HEK293 (cell line): ENCODE results near the gene CCDC27.

ENCODE experiments used
- CTCF ChIP-seq: fragments of 450-650 bp; formaldehyde crosslinking; IDR thresholded peaks from 2 replicates; pipeline ENCODE4 v1.5.1; 2016; ENCODE audit warnings: missing biosample characterization, missing genetic modification characterization
- KLF1 ChIP-seq: fragments of 450-650 bp; formaldehyde crosslinking; IDR thresholded peaks from 2 replicates; pipeline ENCODE4 v1.5.1; 2016; ENCODE audit warnings: missing biosample characterization, missing genetic modification characterization
- ZNF114 ChIP-seq: fragments of 450-650 bp; formaldehyde crosslinking; IDR thresholded peaks from 2 replicates; pipeline ENCODE4 v1.5.0; 2017; ENCODE audit warnings: missing biosample characterization, missing genetic modification characterization
- ZNF239 ChIP-seq: fragments of 450-650 bp; formaldehyde crosslinking; IDR thresholded peaks from 2 replicates; pipeline ENCODE4 v1.5.1; 2016; ENCODE audit warnings: missing biosample characterization, missing genetic modification characterization
- ZNF76 ChIP-seq: fragments of 450-650 bp; formaldehyde crosslinking; IDR thresholded peaks from 2 replicates; pipeline ENCODE4; 2016; ENCODE audit warnings: low read depth, missing biosample characterization, missing genetic modification characterization, borderline replicate concordance
- ZNF777 ChIP-seq: fragments of 450-650 bp; formaldehyde crosslinking; IDR thresholded peaks from 2 replicates; pipeline ENCODE4 v1.5.1; 2017; ENCODE audit warnings: missing biosample characterization, missing genetic modification characterization, borderline replicate concordance

DNA sequence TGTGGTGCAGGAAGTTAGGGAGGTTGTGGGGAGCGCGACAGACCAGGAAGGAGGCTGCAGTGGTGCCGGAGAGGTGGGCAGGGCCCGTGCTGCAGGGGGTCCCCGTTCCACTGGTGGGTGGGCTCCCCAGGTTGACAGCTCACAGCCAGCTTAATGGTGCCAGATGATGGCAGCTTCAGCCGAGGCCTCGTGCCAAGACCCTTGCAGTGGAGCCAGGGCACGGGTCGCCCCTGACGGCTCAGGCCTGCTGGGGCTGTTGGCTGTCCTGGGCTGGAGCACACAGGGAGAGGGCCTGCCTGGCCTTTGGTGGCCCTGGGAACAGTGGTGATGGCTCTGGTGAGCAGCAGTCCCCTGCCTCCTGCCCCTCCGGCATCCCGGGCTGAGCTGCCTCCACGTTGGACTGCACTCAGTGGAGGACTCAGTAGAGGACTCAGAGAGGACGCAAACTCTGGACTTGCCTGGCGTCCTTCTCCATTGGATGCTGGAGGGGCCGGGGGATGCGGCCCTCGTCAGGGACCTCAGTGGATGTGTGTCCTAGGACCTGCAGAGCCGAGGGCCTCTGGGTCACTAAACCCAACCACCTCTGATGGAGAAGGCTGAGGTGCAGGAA lies 46.8 kb upstream of the CCDC27 start:
- no peak for TF ChIP-seq CTCF (tag by site-specific recombination)
- TF ChIP-seq KLF1 (tag by site-specific recombination): no peak
- no peak for TF ChIP-seq ZNF76 (tag by site-specific recombination)
- no peak for TF ChIP-seq ZNF239
- no peak for TF ChIP-seq ZNF777 (tag by site-specific recombination)
- no peak for TF ChIP-seq ZNF114 (tag by site-specific recombination)
